ENCODE measurements around the gene DOK3. TPM values are rescaled to one million over a fixed set of nuclear protein-coding genes. Genes with fewer than 3 reads are reported as not detected.

The DOK3 gene
- total RNA-seq, 1 donor from 2014 or later = 7.2 TPM

- Mint-ChIP-seq H3K9me3 (ENCODE audit: unreplicated experiment) (no peaks in the 10 kb centered on the region), H3K4me1 (ENCODE audit: unreplicated experiment) (peaks cover 17% of the 10 kb centered on the region), H3K36me3 (ENCODE audit: unreplicated experiment) (peaks cover 10% of the 10 kb centered on the region), H3K4me3 (ENCODE audit: unreplicated experiment) (peak overlapping the region; percentile 2), H3K27me3 (ENCODE audit: unreplicated experiment) (no peaks in the 10 kb centered on the region), H3K27ac (ENCODE audit: unreplicated experiment) (peak overlapping the region; percentile 85)
- peak; percentile 95 for DNase-seq (ENCODE audit: extremely low spot score, unreplicated experiment)
- TF ChIP-seq, protein P1, sequence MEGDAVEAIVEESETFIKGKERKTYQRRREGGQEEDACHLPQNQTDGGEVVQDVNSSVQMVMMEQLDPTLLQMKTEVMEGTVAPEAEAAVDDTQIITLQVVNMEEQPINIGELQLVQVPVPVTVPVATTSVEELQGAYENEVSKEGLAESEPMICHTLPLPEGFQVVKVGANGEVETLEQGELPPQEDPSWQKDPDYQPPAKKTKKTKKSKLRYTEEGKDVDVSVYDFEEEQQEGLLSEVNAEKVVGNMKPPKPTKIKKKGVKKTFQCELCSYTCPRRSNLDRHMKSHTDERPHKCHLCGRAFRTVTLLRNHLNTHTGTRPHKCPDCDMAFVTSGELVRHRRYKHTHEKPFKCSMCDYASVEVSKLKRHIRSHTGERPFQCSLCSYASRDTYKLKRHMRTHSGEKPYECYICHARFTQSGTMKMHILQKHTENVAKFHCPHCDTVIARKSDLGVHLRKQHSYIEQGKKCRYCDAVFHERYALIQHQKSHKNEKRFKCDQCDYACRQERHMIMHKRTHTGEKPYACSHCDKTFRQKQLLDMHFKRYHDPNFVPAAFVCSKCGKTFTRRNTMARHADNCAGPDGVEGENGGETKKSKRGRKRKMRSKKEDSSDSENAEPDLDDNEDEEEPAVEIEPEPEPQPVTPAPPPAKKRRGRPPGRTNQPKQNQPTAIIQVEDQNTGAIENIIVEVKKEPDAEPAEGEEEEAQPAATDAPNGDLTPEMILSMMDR (IDR thresholded peaks at IDR 0.05) = peak; percentile 57
Measured at GRCh38 chr5:177456976-177457851, 52.4 kb downstream of the DOK3 start.

DNA sequence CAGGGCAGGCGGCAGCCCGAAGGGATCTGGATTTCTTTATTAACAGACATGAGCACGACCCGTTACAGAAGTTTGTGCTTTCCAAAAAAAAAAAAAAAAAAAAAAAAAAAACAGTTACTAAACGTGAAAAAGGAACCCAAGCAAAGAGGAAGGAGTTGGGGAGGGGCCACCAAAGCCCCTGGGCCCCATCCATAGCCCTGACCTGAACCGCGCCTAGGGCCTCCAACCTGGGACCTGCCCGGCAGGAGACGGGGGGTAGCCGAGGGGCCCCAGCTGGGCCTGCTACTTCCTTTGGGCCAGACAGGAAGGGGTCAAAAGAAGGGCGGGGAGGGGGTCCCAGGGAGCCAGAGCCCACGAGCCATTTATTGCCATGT, 53.0 kb downstream of the DOK3 start:
- Mint-ChIP-seq H3K36me3 (ENCODE audit: unreplicated experiment) (peaks cover 8% of the 10 kb centered on the region), H3K9me3 (ENCODE audit: unreplicated experiment) (no peaks in the 10 kb centered on the region), H3K4me1 (ENCODE audit: unreplicated experiment) (peaks cover 17% of the 10 kb centered on the region), H3K4me3 (ENCODE audit: unreplicated experiment) (no peak overlapping the region), H3K27ac (ENCODE audit: unreplicated experiment) (peak overlapping the region; percentile 86), H3K27me3 (ENCODE audit: unreplicated experiment) (no peaks in the 10 kb centered on the region)
- TF ChIP-seq, protein P1 (IDR thresholded peaks at IDR 0.05) = no peak
- no peak for DNase-seq (ENCODE audit: extremely low spot score, unreplicated experiment)

DNA sequence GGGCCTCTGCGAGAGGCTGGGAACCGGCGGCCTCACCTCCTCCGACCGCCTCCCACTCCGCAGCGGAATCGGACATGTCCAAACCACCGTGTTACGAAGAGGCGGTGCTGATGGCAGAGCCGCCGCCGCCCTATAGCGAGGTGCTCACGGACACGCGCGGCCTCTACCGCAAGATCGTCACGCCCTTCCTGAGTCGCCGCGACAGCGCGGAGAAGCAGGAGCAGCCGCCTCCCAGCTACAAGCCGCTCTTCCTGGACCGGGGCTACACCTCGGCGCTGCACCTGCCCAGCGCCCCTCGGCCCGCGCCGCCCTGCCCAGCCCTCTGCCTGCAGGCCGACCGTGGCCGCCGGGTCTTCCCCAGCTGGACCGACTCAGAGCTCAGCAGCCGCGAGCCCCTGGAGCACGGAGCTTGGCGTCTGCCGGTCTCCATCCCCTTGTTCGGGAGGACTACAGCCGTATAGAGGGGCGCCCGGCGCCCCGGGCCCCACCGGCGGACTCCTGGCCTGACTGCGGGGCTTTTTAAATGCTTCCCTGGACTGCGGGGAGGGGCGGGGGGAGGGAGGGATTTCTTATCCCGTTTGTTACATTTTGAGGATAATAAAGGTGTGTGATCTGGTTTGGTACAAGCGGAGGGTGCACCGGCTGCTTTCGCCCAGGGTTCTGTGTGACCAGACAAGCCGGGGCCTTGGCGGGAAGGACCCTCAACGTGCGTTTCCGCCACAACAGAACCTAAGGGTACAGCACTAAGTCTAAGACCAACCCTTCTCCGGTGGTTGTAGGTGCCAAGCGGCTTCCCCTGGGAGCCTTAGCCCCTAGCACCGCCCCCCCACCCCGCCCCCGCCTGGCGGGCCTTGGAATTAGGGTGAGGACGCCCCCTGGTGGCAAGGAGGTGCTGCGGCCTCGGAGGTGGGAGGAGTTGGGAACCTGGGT, 53.7 kb downstream of the DOK3 start:
- Mint-ChIP-seq H3K4me3 (ENCODE audit: unreplicated experiment) (peak overlapping the region; percentile 67), H3K27me3 (ENCODE audit: unreplicated experiment) (no peaks in the 10 kb centered on the region), H3K9me3 (ENCODE audit: unreplicated experiment) (no peaks in the 10 kb centered on the region), H3K4me1 (ENCODE audit: unreplicated experiment) (peaks cover 17% of the 10 kb centered on the region), H3K27ac (ENCODE audit: unreplicated experiment) (peak overlapping the region; percentile 86), H3K36me3 (ENCODE audit: unreplicated experiment) (peaks cover 4% of the 10 kb centered on the region)
- DNase-seq (ENCODE audit: extremely low spot score, unreplicated experiment) = peak; percentile 96
- TF ChIP-seq, protein P1 (IDR thresholded peaks at IDR 0.05) = peak; percentile 95

DNA sequence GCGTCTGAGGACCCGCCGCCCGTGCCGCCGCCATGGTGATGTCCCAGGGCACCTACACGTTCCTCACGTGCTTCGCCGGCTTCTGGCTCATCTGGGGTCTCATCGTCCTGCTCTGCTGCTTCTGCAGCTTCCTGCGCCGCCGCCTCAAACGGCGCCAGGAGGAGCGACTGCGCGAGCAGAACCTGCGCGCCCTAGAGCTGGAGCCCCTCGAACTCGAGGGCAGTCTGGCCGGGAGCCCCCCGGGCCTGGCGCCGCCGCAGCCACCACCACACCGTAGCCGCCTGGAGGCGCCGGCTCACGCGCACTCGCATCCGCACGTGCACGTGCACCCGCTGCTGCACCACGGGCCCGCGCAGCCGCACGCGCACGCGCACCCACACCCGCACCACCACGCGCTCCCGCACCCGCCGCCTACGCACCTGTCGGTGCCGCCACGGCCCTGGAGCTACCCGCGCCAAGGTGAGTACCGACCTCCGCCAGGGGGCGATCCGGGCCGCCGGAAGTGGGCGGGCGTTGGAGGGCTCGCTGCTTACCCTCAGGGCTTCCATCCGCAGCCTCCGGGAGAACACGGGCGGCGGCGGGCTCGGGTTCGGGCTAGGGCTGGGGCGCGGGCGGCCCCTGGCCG, 54.5 kb downstream of the DOK3 start:
- Mint-ChIP-seq H3K27ac (ENCODE audit: unreplicated experiment) (no peak overlapping the region), H3K27me3 (ENCODE audit: unreplicated experiment) (no peaks in the 10 kb centered on the region), H3K9me3 (ENCODE audit: unreplicated experiment) (no peaks in the 10 kb centered on the region), H3K4me1 (ENCODE audit: unreplicated experiment) (peaks cover 17% of the 10 kb centered on the region), H3K4me3 (ENCODE audit: unreplicated experiment) (peak overlapping the region; percentile 64), H3K36me3 (ENCODE audit: unreplicated experiment) (peaks cover 4% of the 10 kb centered on the region)
- DNase-seq (ENCODE audit: extremely low spot score, unreplicated experiment) = peak; percentile 91
- TF ChIP-seq, protein P1 (IDR thresholded peaks at IDR 0.05) = peak; percentile 75
